GM21717 (cell line): ENCODE measurements around the gene STX11.

Source experiments
- ATAC-seq: cut with Tn5 transposase; IDR thresholded peaks from one replicate; pipeline ENCODE4 v1.9.1; 2021; ENCODE audit warnings: mild to moderate bottlenecking, moderate library complexity; ENCODE audit not compliant: unreplicated experiment

Gene STX11

DNA sequence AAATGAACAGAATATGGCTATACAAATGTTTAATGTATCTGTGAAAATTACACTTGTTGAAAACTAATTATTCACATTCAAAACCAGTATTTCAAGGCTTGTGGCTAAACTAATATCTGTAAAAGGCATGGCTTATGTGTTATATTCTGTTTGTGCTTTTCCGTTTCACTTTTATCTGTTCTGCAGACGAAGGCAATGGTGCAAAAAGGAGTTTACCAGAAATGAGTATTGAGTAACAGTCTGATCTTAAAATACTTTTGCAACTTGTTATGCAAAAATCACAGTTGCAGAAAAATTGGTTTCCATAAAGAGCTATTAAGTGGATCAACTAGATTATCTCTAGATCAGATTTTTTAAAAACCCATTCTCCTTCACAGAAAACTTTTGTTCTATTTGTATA lies 9.4 kb upstream of the STX11 start:
- ATAC-seq = peak; percentile 88

GRCh38 chr6:144141470-144141869 lies 8.8 kb upstream of the STX11 start:
- no peak for ATAC-seq

GRCh38 chr6:144143106-144143505 lies 7.2 kb upstream of the STX11 start:
- no peak for ATAC-seq

DNA sequence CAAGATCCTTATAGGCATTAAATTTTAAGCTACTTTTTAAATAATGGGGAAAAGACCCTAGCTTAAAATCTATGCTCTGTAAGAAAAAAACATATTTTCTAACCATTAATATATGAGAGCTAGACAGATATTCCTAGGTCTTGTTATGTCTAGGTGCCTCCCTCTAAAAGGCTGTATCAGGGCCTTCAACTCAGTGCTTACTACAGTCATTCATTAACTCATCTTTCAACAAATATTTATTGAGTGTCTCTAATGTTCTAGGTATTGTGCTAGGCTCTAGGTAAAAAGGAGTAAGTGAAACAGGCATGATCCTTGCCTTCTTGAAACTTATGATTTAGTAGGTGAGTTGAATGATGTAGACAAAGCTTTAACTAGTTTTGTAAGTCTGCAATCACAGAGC lies 6.4 kb upstream of the STX11 start:
- ATAC-seq = no peak

GRCh38 chr6:144144996-144145395 lies 5.3 kb upstream of the STX11 start:
- no peak for ATAC-seq

DNA sequence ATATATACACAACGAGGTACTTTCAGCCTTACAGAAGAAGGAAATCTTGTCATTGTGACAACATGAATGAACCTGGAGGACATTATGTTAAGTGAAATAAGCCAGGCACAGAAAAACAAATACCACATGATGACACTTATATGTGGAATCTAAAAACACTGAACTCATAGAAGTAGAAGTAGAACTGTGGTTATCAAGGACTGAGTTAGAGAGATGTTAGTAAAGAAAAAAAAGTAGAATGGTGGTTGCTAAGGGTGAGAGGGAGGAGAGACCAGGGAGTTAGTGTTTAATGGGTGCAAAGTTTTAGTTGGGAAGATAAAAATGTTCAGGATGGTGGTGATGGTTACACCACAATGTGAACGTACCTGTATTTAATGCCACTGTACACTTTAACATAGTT lies 4.8 kb upstream of the STX11 start:
- no peak for ATAC-seq

- no peak for ATAC-seq
Measured at GRCh38 chr6:144148886-144149285, 1.4 kb upstream of the STX11 start.

DNA sequence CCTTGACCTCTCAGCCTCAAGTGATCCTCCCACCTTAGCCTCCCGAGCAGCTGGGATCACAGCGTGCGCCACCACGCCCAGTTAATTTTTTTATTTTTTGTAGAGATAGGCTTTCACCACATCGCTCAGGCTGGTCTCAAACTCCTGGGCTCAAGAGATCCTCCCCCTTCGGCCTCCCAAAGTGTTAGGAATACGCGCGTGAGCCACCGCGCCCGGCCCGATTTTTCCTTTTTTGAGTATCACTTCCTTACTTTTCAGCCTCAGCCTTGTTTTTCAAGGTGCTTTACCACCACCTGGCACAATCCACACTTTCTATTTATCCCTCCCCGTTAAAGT lies 791 bp upstream of the STX11 start:
- no peak for ATAC-seq

GRCh38 chr6:144150710-144151657 lies 667 bp downstream of the STX11 start:
- peak; percentile 68 for ATAC-seq

GRCh38 chr6:144152334-144152900 lies 2.1 kb downstream of the STX11 start:
- ATAC-seq = no peak

- no peak for ATAC-seq
Measured at GRCh38 chr6:144153260-144153659, 2.9 kb downstream of the STX11 start.

GRCh38 chr6:144153971-144154370 lies 3.7 kb downstream of the STX11 start:
- ATAC-seq = no peak

GRCh38 chr6:144155529-144155928 lies 5.2 kb downstream of the STX11 start:
- peak; percentile 68 for ATAC-seq

- ATAC-seq = no peak
Measured at GRCh38 chr6:144156338-144156737, 6.0 kb downstream of the STX11 start.

DNA sequence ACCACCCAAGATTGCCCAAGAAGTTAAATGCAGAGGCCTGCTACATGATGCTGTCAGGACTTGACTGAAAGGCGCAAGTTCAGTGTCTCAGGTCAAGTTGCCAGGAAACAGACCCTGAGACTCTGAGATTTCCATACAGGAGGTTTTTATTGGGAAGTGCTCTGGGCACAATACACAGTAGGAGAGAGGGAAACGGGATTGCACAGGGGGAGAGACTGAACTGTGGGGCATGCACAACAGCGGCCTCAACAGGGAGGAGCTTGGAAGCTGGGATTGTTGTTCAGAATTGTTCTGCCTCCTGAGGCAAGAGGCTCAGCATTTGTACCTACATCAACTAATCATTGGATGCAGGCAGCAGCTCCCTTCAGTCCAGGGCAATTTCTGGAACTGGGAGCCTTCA lies 6.7 kb downstream of the STX11 start:
- no peak for ATAC-seq

DNA sequence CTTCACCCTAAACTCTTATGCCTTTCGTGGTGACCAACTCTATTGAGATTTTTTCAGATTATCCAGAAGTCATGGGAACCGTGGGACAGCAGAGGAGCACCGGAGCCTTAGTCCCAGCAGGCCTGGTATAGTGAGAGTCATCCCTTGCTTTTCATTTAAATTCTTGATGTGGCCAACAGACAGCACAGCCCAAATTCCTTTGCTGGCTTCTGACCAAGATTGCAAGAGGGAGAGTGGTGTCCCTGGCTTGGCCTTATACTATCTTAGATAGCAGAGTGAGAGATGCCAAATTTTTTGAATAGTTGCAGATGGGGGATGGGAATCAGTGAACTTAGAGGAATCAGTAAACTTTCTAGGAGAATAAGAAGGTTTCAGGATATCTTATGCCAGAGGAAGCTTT lies 7.8 kb downstream of the STX11 start:
- ATAC-seq = no peak

DNA sequence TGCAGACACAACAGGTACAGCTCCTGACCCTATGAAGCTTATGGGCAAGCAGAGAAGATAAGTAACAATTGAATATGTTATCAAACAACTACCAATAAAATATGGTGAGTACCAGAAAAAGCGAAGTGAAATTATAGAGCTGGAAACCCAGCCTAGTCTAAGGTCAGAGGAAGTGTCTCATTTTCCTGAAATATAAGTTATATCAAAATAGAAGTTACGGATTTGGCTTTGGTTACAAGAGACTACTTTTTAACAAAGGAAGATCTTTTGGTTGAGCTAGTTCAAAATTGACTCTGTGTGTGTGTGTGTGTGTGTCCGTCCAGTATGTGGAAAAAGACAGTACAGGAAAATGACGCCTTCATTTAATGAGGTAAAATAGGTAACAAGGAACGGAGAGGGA lies 8.9 kb downstream of the STX11 start:
- ATAC-seq = no peak

DNA sequence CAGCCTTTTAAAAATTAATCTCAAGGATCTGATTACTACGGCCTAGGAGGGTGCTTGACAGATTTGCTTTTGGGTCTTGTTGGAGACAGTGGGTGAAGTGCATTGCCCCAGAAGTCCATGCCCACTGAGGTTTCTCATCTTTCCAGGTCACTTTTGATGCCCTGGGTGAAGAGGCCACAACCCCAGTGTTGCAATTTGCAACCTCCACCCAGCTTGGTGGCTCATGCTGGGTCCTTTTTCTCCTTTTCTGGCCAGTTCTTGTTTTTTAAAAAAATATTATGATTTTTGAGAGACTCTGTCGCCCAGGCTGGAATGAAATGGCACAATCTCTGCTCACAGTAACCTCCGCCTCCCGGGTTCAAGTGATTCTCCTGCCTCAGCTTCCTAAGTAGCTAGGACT lies 9.4 kb downstream of the STX11 start:
- no peak for ATAC-seq

DNA sequence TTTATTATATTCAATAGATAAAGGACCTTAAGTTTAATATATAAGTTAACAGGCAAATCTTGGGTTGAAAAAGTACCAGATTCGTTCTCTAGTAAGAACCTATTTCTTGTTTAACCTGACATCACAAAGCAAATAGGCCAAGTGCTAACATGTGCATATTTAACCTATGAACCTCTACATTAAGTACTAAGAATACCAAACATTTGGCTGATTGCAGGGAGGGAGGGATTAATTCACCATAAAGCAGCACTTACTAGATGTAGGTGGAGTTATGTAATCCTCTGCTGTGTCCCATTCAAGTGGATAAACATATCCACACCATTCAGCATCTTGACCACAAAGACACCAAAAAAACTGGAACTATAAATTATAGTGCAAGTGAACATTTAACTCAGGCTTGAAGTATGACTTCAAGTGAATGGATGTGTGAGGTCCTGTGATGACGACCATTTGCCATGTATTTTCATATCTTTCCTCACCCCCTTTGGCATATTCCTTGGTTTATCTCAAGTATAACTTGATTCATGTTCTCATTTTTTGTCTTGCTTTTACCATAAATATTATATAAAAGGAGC lies 10.2 kb downstream of the STX11 start:
- no peak for ATAC-seq

DNA sequence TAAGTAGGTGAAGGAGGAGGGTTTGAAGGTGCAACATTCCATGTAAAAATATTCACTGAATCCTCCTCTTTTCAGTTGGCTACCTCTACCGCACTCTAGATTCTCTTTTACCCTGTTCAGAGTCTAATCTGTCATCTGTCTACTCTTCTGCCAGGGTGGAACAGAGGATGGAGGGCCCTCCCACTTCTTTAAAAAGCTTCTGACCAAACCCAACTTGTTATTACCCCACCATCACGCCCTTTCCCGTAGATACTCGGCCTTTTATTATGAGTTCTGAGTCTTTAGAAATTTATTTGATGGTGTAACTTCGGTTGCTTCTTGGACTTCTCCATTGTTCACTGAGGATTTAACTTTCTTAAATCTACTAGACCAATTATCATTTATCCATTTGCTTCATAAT lies 11.7 kb downstream of the STX11 start:
- ATAC-seq = no peak

DNA sequence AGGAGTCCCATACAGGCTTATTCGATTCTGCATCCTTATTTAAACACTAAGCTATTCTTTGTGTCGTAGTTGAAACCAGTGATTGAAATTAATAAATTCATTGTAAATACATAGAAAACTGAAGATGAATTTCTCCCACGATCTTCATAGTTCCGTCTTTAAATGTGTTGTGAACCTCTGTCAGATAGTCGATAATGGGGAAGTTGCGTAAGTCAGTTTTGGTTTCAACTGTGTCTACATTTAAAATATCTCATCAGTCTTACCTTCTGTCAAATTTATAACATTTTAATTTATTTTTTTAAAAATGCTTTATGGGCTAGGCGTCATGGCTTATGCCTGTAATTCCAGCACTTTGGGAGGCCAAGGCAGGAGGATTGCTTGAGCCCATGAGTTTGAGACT lies 12.7 kb downstream of the STX11 start:
- peak; percentile 87 for ATAC-seq

- ATAC-seq = no peak
Measured at GRCh38 chr6:144165784-144166183, 15.5 kb downstream of the STX11 start.
